ENCODE measurements around the gene TIAM2.
A peak's percentile ranks its signal among the peaks of the same experiment; 100 is the strongest.
"Not testable (repeated sequence)": the region's sequence is repeated elsewhere in the genome, so short reads cannot be mapped to it uniquely, and the experiment has no call there.

The TIAM2 gene

DNA sequence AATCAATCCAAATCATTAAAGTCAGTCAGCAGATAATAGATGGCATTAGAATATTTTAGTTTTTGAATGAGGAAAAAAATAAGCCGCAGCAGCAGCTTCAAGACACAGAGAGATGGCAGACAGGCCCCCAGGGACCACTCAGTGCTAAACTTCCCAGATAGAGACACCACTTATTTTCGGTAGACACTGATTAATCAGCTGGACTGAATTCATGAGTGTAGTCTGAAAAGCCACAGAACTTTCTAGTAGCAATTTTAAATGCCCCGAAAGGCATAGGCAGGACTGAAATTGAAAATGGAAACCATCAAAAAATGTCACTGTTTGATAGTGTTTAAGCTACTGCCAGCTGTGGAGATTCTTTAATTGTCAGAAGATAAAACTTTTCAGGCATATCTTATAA is 265.6 kb downstream of the TIAM2 start:
- DNase-seq (ENCODE audit: low read depth, low spot score), result no peak

- DNase-seq (ENCODE audit: low read depth, low spot score), result no peak
Observed at GRCh38 chr6:155261111-155261900, 266.2 kb downstream of the TIAM2 start.

DNA sequence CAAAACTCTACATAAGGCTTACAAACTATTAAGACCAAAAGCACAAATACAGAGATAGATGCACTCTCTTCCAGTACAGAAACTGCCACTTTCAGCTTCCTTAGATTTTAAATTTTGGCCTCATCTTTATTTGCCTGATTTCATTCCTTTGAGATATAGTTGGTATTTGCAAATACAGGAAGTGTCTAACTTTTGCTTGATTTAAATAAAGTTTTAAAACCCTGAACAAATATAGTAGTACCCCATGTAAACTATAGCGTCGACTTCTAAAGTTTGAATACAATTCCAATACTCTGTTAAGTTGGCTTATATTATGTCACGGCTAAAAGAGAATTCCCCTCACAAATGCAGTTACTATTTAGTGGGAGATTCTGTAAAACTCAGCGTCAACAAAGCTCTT is 267.5 kb downstream of the TIAM2 start:
- no peak for DNase-seq (ENCODE audit: low read depth, low spot score)

DNA sequence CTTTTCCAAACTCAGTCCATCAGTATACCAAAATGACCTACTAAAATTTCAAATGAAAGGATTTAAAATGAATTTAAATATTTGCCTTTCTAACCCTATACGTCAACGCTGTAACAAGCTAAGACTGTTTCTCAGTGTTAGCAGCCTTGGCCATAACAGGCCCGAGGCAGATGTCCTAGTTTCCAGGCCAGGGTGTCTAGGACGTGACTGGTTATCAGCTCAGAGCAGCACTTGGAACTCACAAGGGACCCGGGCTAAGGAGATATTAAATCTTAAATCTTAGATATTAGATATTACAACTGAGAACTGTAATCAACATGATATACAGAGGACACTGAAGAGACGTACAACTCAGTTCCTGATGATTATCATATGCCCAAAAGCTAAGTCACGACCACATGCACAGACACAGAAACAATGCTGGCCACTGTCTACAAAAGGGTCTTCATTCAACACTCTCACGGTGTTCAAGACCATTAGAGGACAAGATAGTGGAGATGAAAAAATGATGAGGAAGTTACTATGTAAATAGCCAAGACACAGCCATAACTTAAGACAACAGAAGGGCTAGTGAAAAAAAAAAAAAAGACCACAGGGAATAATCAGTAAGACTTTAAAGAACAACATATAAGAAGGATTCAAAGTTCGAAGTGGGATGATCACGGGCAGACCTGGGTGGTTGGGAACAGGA is 268.4 kb downstream of the TIAM2 start, which contains the start of gene CLDN20:
CLDN20 (plus strand) TSS at position 641 of the 691 bp plus-strand sequence. CDS start 11,707 bp downstream, outside the sequence.
- DNase-seq (ENCODE audit: low read depth, low spot score), result no peak

DNA sequence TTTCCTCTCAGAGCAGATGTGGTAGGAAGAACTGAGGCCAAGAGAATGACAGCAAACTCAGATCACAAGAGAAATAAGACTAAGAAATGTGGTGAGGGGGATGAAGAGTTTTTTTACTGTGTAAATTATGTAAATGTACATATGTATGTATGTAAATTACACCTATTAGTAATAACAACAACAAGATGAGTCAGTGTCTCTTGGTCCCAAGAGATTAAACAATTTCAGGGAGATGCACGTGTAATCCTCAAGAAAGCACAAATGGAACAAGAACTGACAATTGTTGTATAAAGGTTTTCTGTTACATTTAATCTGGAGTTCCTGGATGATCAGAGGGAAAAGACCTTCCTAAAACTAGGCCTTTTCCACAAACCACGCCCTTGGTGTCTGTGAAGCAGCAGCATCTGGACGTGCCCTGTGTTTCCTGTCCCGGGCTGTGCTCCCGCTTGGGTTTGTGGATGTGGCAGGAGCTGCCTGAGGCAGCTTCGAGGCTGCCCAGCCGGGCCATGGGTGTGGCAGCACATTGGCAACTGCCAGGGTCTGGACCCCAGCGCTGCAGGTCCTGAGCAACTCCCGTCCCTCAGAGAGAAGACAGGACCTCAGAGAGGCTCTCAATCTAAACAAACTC is 269.7 kb downstream of the TIAM2 start:
- DNase-seq (ENCODE audit: low read depth, low spot score), result no peak

DNA sequence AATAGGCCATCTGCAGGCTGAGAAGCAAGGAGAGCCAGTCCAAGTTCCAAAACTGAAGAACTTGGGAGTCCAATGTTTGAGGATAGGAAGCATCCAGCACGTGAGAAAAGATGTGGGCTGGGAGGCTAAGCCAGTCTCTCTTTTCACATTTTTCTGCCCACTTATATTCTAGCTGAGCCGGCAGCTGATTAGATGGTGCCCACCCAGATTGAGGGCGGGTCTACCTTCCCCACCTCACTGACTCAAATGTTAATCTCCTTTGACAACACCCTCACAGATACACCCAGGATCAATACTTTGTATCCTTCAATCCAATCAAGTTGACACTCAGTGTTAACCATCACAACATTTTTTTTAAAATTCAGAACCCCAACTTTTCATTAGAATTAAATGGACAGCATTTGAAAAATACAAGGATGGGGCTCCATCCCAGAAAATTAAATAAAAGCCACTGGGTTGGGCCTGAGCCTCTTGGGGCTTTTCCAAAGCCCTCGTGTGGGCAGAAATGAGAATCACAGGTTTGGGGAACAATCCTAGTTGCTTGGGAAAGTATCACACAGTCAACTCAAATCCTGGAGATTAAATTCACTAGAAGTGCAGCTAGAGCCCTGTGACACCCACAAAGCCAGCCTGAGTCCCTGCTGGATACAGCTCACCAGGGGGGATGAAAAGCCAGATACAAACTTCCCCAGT is 270.9 kb downstream of the TIAM2 start:
- DNase-seq (ENCODE audit: low read depth, low spot score), result no peak

DNA sequence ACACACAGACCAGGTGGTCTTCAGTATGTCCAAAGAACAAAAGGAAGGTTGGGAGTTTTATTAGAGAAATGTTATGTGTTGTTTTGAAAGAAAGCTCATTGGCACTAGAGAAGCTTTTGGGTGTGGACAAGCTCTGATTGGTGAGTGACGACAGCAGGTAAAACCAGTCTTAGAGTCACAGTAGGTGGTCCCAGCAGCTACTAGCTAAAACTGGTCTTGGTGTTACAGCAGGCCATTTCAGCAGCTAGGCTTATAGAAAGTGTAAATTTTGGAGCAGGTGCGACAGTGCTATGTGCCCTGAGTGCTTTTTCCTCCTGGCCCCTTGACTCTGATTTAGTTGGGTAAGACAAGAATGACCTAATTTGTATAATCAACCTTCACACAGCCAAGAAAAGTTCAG is 272.3 kb downstream of the TIAM2 start:
- no peak for DNase-seq (ENCODE audit: low read depth, low spot score)

- not testable (repeated sequence) for DNase-seq (ENCODE audit: low read depth, low spot score)
Observed at GRCh38 chr6:155268088-155268867, 273.2 kb downstream of the TIAM2 start.

- no peak for DNase-seq (ENCODE audit: low read depth, low spot score)
Observed at GRCh38 chr6:155269765-155270164, 274.6 kb downstream of the TIAM2 start.

GRCh38 chr6:155270561-155271091 is 275.5 kb downstream of the TIAM2 start:
- DNase-seq (ENCODE audit: low read depth, low spot score), result no peak

DNA sequence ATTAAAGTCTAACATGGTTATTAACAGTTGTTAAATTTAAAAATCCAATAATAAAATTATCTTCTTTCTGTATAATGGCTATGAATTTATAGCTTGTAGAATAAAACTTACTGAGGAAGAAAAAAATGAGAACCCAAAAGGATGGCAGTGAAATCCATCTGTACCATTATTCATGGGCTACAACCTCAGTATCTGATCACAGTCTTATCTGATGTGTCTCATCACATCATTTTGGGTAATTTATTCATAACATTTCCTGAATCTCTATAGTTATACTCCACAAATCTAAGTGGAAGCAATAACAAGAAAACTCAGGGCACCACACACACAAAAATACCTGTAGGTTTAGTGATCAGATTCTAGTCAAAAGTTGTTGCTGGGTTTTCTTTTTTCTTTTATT is 276.0 kb downstream of the TIAM2 start:
- DNase-seq (ENCODE audit: low read depth, low spot score), result no peak

GRCh38 chr6:155272353-155273232 is 277.5 kb downstream of the TIAM2 start:
- DNase-seq (ENCODE audit: low read depth, low spot score), result no peak

GRCh38 chr6:155273431-155273830 is 278.3 kb downstream of the TIAM2 start:
- peak; percentile 95 for DNase-seq (ENCODE audit: low read depth, low spot score)

- no peak for DNase-seq (ENCODE audit: low read depth, low spot score)
Observed at GRCh38 chr6:155274106-155274505, 279.0 kb downstream of the TIAM2 start.

- no peak for DNase-seq (ENCODE audit: low read depth, low spot score)
Observed at GRCh38 chr6:155274533-155274932, 279.4 kb downstream of the TIAM2 start.

DNA sequence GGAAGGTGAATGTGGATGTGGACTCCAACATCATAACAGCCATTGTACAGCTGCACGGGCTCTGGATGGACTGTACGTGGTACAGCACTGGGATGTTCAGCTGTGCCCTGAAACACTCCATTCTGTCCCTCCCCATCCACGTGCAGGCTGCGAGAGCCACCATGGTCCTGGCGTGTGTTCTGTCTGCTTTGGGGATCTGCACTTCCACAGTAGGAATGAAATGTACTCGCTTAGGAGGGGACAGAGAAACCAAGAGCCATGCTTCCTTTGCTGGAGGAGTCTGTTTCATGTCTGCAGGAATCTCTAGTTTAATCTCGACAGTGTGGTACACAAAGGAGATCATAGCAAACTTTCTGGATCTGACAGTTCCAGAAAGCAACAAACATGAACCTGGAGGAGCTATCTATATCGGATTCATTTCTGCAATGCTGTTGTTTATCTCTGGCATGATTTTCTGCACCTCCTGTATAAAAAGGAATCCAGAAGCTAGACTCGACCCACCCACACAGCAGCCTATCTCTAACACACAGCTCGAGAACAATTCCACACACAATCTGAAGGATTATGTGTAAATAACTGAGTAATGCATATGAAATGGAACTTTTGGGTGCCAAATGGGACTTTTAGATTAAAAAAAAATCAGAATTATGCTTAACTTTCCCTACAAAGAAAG is 280.8 kb downstream of the TIAM2 start:
- DNase-seq (ENCODE audit: low read depth, low spot score), result no peak

GRCh38 chr6:155276638-155277037 is 281.5 kb downstream of the TIAM2 start:
- DNase-seq (ENCODE audit: low read depth, low spot score), result no peak

GRCh38 chr6:155278319-155279049 is 283.4 kb downstream of the TIAM2 start:
- no peak for DNase-seq (ENCODE audit: low read depth, low spot score)

DNA sequence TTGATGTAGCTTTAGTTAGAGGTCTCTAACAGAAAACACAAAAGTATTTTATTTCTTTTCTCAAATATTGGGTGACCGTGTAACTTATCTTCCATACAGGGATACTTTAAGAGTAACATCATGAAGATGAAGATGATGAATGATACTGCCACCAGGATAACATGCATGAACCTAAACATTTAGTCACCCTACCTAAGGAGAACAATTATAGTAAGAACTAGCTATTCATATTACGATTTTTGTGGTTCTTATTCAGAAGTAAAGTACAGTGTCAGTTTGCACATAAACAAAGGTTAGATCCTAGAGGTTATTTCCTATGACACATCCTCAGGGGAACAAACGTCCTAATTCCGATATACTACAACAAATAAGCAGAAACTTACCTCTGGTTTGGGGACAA is 289.7 kb downstream of the TIAM2 start:
- DNase-seq (ENCODE audit: low read depth, low spot score), result no peak

All from smooth muscle cell of the brain vasculature (primary cell).